Measurements from ENCODE around the gene LYST. TPM values are rescaled to one million over a fixed set of nuclear protein-coding genes. Genes with fewer than 3 reads are reported as not detected.
A peak's percentile ranks its signal among the peaks of the same experiment; 100 is the strongest.
"Not testable (repeated sequence)": the region's sequence is repeated elsewhere in the genome, so short reads cannot be mapped to it uniquely, and the experiment has no call there.

The LYST gene
- total and polyA plus RNA-seq, 2 donors, result 25.7 to 67.4 TPM

GRCh38 chr1:235651170-235651806 lies 215.4 kb downstream of the LYST start:
- peaks cover 16 to 24% of the 10 kb centered on the region in 2 donors for H3K4me1 ChIP-seq (ENCODE audit: control insufficient read depth in 2 of 2, insufficient read depth in 2 of 2, low read length in 2 of 2)
- H3K27me3 ChIP-seq (ENCODE audit: control insufficient read depth in 2 of 2, insufficient read depth in 1 of 2, low read length in 1 of 2), result peaks cover 40 to 67% of the 10 kb centered on the region in 2 donors
- H3K4me3 ChIP-seq (ENCODE audit: low read length in 2 of 2), result no peak overlapping the region
- no peaks in the 10 kb centered on the region for H3K36me3 ChIP-seq (ENCODE audit: control insufficient read depth in 2 of 2, insufficient read depth in 2 of 2, low read length in 1 of 2)
- no peak overlapping the region for H3K27ac ChIP-seq (ENCODE audit: low read depth in 1 of 2, low read length in 1 of 2)
- H3K9me3 ChIP-seq (ENCODE audit: control insufficient read depth in 2 of 2, insufficient read depth in 1 of 2, low read length in 1 of 2), result peaks cover 0 to 4% of the 10 kb centered on the region in 2 donors
- no peak for DNase-seq (ENCODE audit: low read depth in 6 of 9, low spot score in 9 of 9)
- 37% methylated on average over 10 of the region's 10 CpGs for WGBS

- DNase-seq (ENCODE audit: low read depth in 6 of 9, low spot score in 9 of 9), result no peak
- Histone ChIP-seq H3K27me3 (ENCODE audit: control insufficient read depth in 2 of 2, insufficient read depth in 1 of 2, low read length in 1 of 2) (peaks cover 40 to 74% of the 10 kb centered on the region in 2 donors), H3K36me3 (ENCODE audit: control insufficient read depth in 2 of 2, insufficient read depth in 2 of 2, low read length in 1 of 2) (no peaks in the 10 kb centered on the region), H3K27ac (ENCODE audit: low read depth in 1 of 2, low read length in 1 of 2) (no peak overlapping the region), H3K4me3 (ENCODE audit: low read length in 2 of 2) (peak overlapping the region in 1 of 2 donors; percentile 71), H3K9me3 (ENCODE audit: control insufficient read depth in 2 of 2, insufficient read depth in 1 of 2, low read length in 1 of 2) (peaks cover 0 to 4% of the 10 kb centered on the region in 2 donors), H3K4me1 (ENCODE audit: control insufficient read depth in 2 of 2, insufficient read depth in 2 of 2, low read length in 2 of 2) (peaks cover 16 to 24% of the 10 kb centered on the region in 2 donors)
- 4% methylated on average over 71 of the region's 71 CpGs for WGBS
Measured at GRCh38 chr1:235650341-235651169, 216.2 kb downstream of the LYST start.

- DNase-seq (ENCODE audit: low read depth in 6 of 9, low spot score in 9 of 9), result peak in 2 of 9 donors; percentile 21 to 31
- Histone ChIP-seq H3K4me3 (ENCODE audit: low read length in 2 of 2) (peak within 1 kb of the TSS; percentile 22 to 71), H3K4me1 (ENCODE audit: control insufficient read depth in 2 of 2, insufficient read depth in 2 of 2, low read length in 2 of 2) (peaks cover 16 to 24% of the 10 kb centered on the region in 2 donors), H3K27me3 (ENCODE audit: control insufficient read depth in 2 of 2, insufficient read depth in 1 of 2, low read length in 1 of 2) (peaks cover 40 to 80% of the 10 kb centered on the region in 2 donors), H3K36me3 (ENCODE audit: control insufficient read depth in 2 of 2, insufficient read depth in 2 of 2, low read length in 1 of 2) (no peaks in the 10 kb centered on the region), H3K9me3 (ENCODE audit: control insufficient read depth in 2 of 2, insufficient read depth in 1 of 2, low read length in 1 of 2) (peaks cover 0 to 4% of the 10 kb centered on the region in 2 donors), H3K27ac (ENCODE audit: low read depth in 1 of 2, low read length in 1 of 2) (no peak within 1 kb of the TSS)
- under 1% methylated on average over 109 of the region's 111 CpGs for WGBS
Measured at GRCh38 chr1:235649368-235650163, 217.1 kb downstream of the LYST start, which contains the start of gene GNG4. GNG4 (minus strand) TSS chr1:235649784; CDS start chr1:235583838, 65,946 bp downstream.

GRCh38 chr1:235648954-235649367 lies 217.7 kb downstream of the LYST start:
- Histone ChIP-seq H3K4me3 (ENCODE audit: low read length in 2 of 2) (peak overlapping the region; percentile 22 to 71), H3K9me3 (ENCODE audit: control insufficient read depth in 2 of 2, insufficient read depth in 1 of 2, low read length in 1 of 2) (peaks cover 0 to 4% of the 10 kb centered on the region in 2 donors), H3K4me1 (ENCODE audit: control insufficient read depth in 2 of 2, insufficient read depth in 2 of 2, low read length in 2 of 2) (peaks cover 16 to 24% of the 10 kb centered on the region in 2 donors), H3K36me3 (ENCODE audit: control insufficient read depth in 2 of 2, insufficient read depth in 2 of 2, low read length in 1 of 2) (no peaks in the 10 kb centered on the region), H3K27ac (ENCODE audit: low read depth in 1 of 2, low read length in 1 of 2) (no peak overlapping the region), H3K27me3 (ENCODE audit: control insufficient read depth in 2 of 2, insufficient read depth in 1 of 2, low read length in 1 of 2) (peaks cover 40 to 85% of the 10 kb centered on the region in 2 donors)
- under 1% methylated on average over 30 of the region's 30 CpGs for WGBS
- peak in 8 of 9 donors; percentile 30 to 80 (median 56) for DNase-seq (ENCODE audit: low read depth in 6 of 9, low spot score in 9 of 9)

GRCh38 chr1:235648407-235648907 lies 218.2 kb downstream of the LYST start:
- WGBS, result 10% methylated on average over 31 of the region's 31 CpGs
- Histone ChIP-seq H3K4me3 (ENCODE audit: low read length in 2 of 2) (peak overlapping the region in 1 of 2 donors; percentile 9), H3K4me1 (ENCODE audit: control insufficient read depth in 2 of 2, insufficient read depth in 2 of 2, low read length in 2 of 2) (peaks cover 16 to 24% of the 10 kb centered on the region in 2 donors), H3K27ac (ENCODE audit: low read depth in 1 of 2, low read length in 1 of 2) (no peak overlapping the region), H3K27me3 (ENCODE audit: control insufficient read depth in 2 of 2, insufficient read depth in 1 of 2, low read length in 1 of 2) (peaks cover 40 to 87% of the 10 kb centered on the region in 2 donors), H3K36me3 (ENCODE audit: control insufficient read depth in 2 of 2, insufficient read depth in 2 of 2, low read length in 1 of 2) (no peaks in the 10 kb centered on the region), H3K9me3 (ENCODE audit: control insufficient read depth in 2 of 2, insufficient read depth in 1 of 2, low read length in 1 of 2) (peaks cover 0 to 4% of the 10 kb centered on the region in 2 donors)
- no peak for DNase-seq (ENCODE audit: low read depth in 6 of 9, low spot score in 9 of 9)

GRCh38 chr1:235647537-235647936 lies 219.2 kb downstream of the LYST start:
- Histone ChIP-seq H3K27me3 (ENCODE audit: control insufficient read depth in 2 of 2, insufficient read depth in 1 of 2, low read length in 1 of 2) (peaks cover 39 to 86% of the 10 kb centered on the region in 2 donors), H3K4me1 (ENCODE audit: control insufficient read depth in 2 of 2, insufficient read depth in 2 of 2, low read length in 2 of 2) (peaks cover 19 to 30% of the 10 kb centered on the region in 2 donors)
- not testable (repeated sequence) for H3K36me3 ChIP-seq (ENCODE audit: control insufficient read depth in 2 of 2, insufficient read depth in 2 of 2, low read length in 1 of 2); H3K27ac ChIP-seq (ENCODE audit: low read depth in 1 of 2, low read length in 1 of 2); DNase-seq (ENCODE audit: low read depth in 6 of 9, low spot score in 9 of 9); H3K9me3 ChIP-seq (ENCODE audit: control insufficient read depth in 2 of 2, insufficient read depth in 1 of 2, low read length in 1 of 2); H3K4me3 ChIP-seq (ENCODE audit: low read length in 2 of 2)
- 91% methylated on average over 12 of the region's 12 CpGs for WGBS

- no peak overlapping the region for H3K27ac ChIP-seq (ENCODE audit: low read depth in 1 of 2, low read length in 1 of 2)
- 96% methylated on average over 9 of the region's 9 CpGs for WGBS
- no peak for DNase-seq (ENCODE audit: low read depth in 6 of 9, low spot score in 9 of 9)
- H3K27me3 ChIP-seq (ENCODE audit: control insufficient read depth in 2 of 2, insufficient read depth in 1 of 2, low read length in 1 of 2), result peaks cover 31 to 83% of the 10 kb centered on the region in 2 donors
- no peaks in the 10 kb centered on the region for H3K36me3 ChIP-seq (ENCODE audit: control insufficient read depth in 2 of 2, insufficient read depth in 2 of 2, low read length in 1 of 2)
- H3K4me1 ChIP-seq (ENCODE audit: control insufficient read depth in 2 of 2, insufficient read depth in 2 of 2, low read length in 2 of 2), result peaks cover 24 to 41% of the 10 kb centered on the region in 2 donors
- peaks cover 0 to 8% of the 10 kb centered on the region in 2 donors for H3K9me3 ChIP-seq (ENCODE audit: control insufficient read depth in 2 of 2, insufficient read depth in 1 of 2, low read length in 1 of 2)
- no peak overlapping the region for H3K4me3 ChIP-seq (ENCODE audit: low read length in 2 of 2)
Measured at GRCh38 chr1:235646463-235646862, 220.2 kb downstream of the LYST start.

- Histone ChIP-seq H3K4me1 (ENCODE audit: control insufficient read depth in 2 of 2, insufficient read depth in 2 of 2, low read length in 2 of 2) (peaks cover 19 to 31% of the 10 kb centered on the region in 2 donors), H3K4me3 (ENCODE audit: low read length in 2 of 2) (no peak overlapping the region), H3K9me3 (ENCODE audit: control insufficient read depth in 2 of 2, insufficient read depth in 1 of 2, low read length in 1 of 2) (peaks cover 0 to 8% of the 10 kb centered on the region in 2 donors), H3K27ac (ENCODE audit: low read depth in 1 of 2, low read length in 1 of 2) (no peak overlapping the region), H3K36me3 (ENCODE audit: control insufficient read depth in 2 of 2, insufficient read depth in 2 of 2, low read length in 1 of 2) (no peaks in the 10 kb centered on the region), H3K27me3 (ENCODE audit: control insufficient read depth in 2 of 2, insufficient read depth in 1 of 2, low read length in 1 of 2) (peaks cover 22 to 68% of the 10 kb centered on the region in 2 donors)
- DNase-seq (ENCODE audit: low read depth in 6 of 9, low spot score in 9 of 9), result no peak
- 97% methylated on average over 13 of the region's 13 CpGs for WGBS
Measured at GRCh38 chr1:235644693-235645305, 221.9 kb downstream of the LYST start.

Measured in thymus (tissue), 11 donors.